OCI-LY1 (cell line): ENCODE measurements around the gene MLPH.
"Not testable (repeated sequence)": the region's sequence is repeated elsewhere in the genome, so short reads cannot be mapped to it uniquely, and the experiment has no call there.

Experiments
- H2AFZ ChIP-seq: fragments of 200-600 bp; sonication (generic), shearing (Covaris generic); 2 replicates; pipeline ENCODE4 v1.6.0; 2014; ENCODE audit warnings: antibody characterized with exemption, mild to moderate bottlenecking, low read length
- H3F3A ChIP-seq: fragments of 200-600 bp; sonication (generic), shearing (Covaris generic); 2 replicates; pipeline ENCODE4 v1.6.0; 2014; ENCODE audit warnings: mild to moderate bottlenecking, antibody characterized with exemption, low read length, moderate library complexity; ENCODE audit not compliant: insufficient read depth
- H3K27ac ChIP-seq: fragments of 200-600 bp; sonication (generic); 2 replicates; pipeline ENCODE4 v1.5.1; 2014; ENCODE audit warnings: low read length, mixed run types, mild to moderate bottlenecking, low read depth; ENCODE audit not compliant: poor library complexity, severe bottlenecking
- H3K27me3 ChIP-seq: fragments of 200-600 bp; sonication (generic); 2 replicates; pipeline ENCODE4 v1.6.0; 2014; ENCODE audit warnings: antibody characterized with exemption, mild to moderate bottlenecking, low read length, moderate library complexity; ENCODE audit not compliant: insufficient read depth
- H3K36me3 ChIP-seq: fragments of 200-600 bp; sonication (generic); 2 replicates; pipeline ENCODE4 v1.6.1; 2014; ENCODE audit warnings: mild to moderate bottlenecking, antibody characterized with exemption, low read length, moderate library complexity, mixed read lengths; ENCODE audit not compliant: insufficient read depth
- H3K4me1 ChIP-seq: fragments of 200-600 bp; sonication (generic); 2 replicates; pipeline ENCODE4 v1.5.1; 2014; ENCODE audit warnings: mild to moderate bottlenecking, low read length, moderate library complexity; ENCODE audit not compliant: insufficient read depth, severe bottlenecking
- H3K4me2 ChIP-seq: fragments of 200-600 bp; sonication (generic), shearing (Covaris generic); 2 replicates; pipeline ENCODE4 v1.6.1; 2014; ENCODE audit warnings: low read length
- H3K4me3 ChIP-seq: fragments of 200-600 bp; sonication (generic); 2 replicates; pipeline ENCODE4 v1.5.1; 2014; ENCODE audit warnings: low read length, low read depth, mild to moderate bottlenecking, mixed read lengths; ENCODE audit not compliant: poor library complexity, severe bottlenecking
- H3K79me2 ChIP-seq: fragments of 200-600 bp; shearing (Covaris generic); 2 replicates; pipeline ENCODE4 v1.6.1; 2016; ENCODE audit warnings: mixed run types, low read length, mixed read lengths; ENCODE audit not compliant: insufficient read depth
- H3K9ac ChIP-seq: fragments of 200-600 bp; sonication (generic), shearing (Covaris generic); 2 replicates; pipeline ENCODE4 v1.6.1; 2014; ENCODE audit warnings: mild to moderate bottlenecking, low read length, mixed read lengths
- H3K9me2 ChIP-seq: fragments of 200-600 bp; sonication (generic), shearing (Covaris generic); 2 replicates; pipeline ENCODE4 v1.6.1; 2014; ENCODE audit warnings: low read depth, mild to moderate bottlenecking, low read length, mixed read lengths
- H3K9me3 ChIP-seq: fragments of 200-600 bp; shearing (Covaris generic); 2 replicates; pipeline ENCODE4 v1.6.1; 2014; ENCODE audit warnings: low read length, mixed read lengths
- H4K20me1 ChIP-seq: fragments of 200-600 bp; sonication (generic), shearing (Covaris generic); 2 replicates; pipeline ENCODE4 v1.6.0; 2016; ENCODE audit warnings: mild to moderate bottlenecking, low read length; ENCODE audit not compliant: insufficient read depth
- CTCF ChIP-seq: fragments of 200-600 bp; sonication (generic), shearing (Covaris generic); IDR thresholded peaks from 2 replicates; pipeline ENCODE4 v1.5.1; 2017; ENCODE audit warnings: mild to moderate bottlenecking, antibody characterized with exemption, low read length, moderate library complexity, mixed read lengths
- EZH2 ChIP-seq: fragments of 200-600 bp; sonication (generic), shearing (Covaris generic); IDR thresholded peaks from 2 replicates; pipeline ENCODE4 v1.8.0; 2017; ENCODE audit warnings: borderline replicate concordance, mixed run types, mild to moderate bottlenecking, antibody characterized with exemption, low read length, moderate library complexity, mixed read lengths

The MLPH gene

DNA sequence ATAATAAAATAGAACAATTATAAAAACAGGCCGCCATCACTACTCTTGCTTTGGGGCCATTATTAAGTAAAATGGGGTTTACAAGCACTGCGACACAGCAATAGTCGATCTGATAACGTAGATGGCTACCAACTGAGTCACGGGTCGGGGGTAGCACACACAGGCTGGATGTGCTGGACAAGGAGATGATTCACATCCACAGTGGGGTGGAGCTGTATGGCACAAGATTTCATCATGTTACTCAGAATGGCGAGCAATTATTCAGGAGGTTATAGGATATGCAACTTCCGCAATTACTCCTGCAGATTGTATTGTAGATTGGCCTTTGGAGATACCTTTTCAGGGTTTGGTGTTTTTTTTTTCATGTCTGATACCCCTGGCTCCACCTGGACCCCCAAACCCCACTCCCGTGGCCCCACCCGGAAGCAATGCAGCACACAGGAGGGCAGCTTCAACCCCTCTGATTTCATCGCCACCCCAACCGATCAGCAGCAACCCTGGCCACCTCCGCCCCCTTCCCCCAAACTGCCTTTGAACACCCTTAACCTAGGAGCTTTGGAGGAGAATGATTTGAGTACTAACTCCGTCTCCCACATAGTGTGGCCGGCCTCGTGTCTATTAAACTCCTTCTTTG is 21.4 kb upstream of the MLPH start:
- TF ChIP-seq CTCF, result no peak
- TF ChIP-seq EZH2, result no peak
- Histone ChIP-seq H3K4me2 (no peak overlapping the region), H4K20me1 (no peaks in the 10 kb centered on the region), H3K4me1 (no peaks in the 10 kb centered on the region), H3K9me2 (no peaks in the 10 kb centered on the region), H3K4me3 (no peak overlapping the region), H3F3A (no peaks in the 10 kb centered on the region), H3K36me3 (no peaks in the 10 kb centered on the region), H3K79me2 (no peaks in the 10 kb centered on the region), H3K9ac (no peak overlapping the region), H2AFZ (no peak overlapping the region), H3K27ac (no peak overlapping the region), H3K9me3 (no peaks in the 10 kb centered on the region), H3K27me3 (peaks cover 3% of the 10 kb centered on the region; the same call in 1 of the 2 replicates)

GRCh38 chr2:237466211-237466610 is 20.8 kb upstream of the MLPH start:
- no peaks in the 10 kb centered on the region for H3K4me1 ChIP-seq
- TF ChIP-seq CTCF (no peak), EZH2 (no peak)

GRCh38 chr2:237467447-237468179 is 19.4 kb upstream of the MLPH start:
- Histone ChIP-seq H3F3A (no peaks in the 10 kb centered on the region), H3K9me3 (no peaks in the 10 kb centered on the region)

More at GRCh38 chr2:237466211-237466610, 20.8 kb upstream of the MLPH start:
- H3K27ac ChIP-seq, result no peak overlapping the region
- no peak overlapping the region for H3K9ac ChIP-seq
- H3K9me2 ChIP-seq, result no peaks in the 10 kb centered on the region
- H3K4me2 ChIP-seq, result no peak overlapping the region
- H3K79me2 ChIP-seq, result no peaks in the 10 kb centered on the region
- H3F3A ChIP-seq, result no peaks in the 10 kb centered on the region
- no peaks in the 10 kb centered on the region for H4K20me1 ChIP-seq
- no peak overlapping the region for H2AFZ ChIP-seq
- peaks cover 3% of the 10 kb centered on the region; the same call in 1 of the 2 replicates for H3K27me3 ChIP-seq
- no peaks in the 10 kb centered on the region for H3K36me3 ChIP-seq
- H3K4me3 ChIP-seq, result no peak overlapping the region
- H3K9me3 ChIP-seq, result no peaks in the 10 kb centered on the region

DNA sequence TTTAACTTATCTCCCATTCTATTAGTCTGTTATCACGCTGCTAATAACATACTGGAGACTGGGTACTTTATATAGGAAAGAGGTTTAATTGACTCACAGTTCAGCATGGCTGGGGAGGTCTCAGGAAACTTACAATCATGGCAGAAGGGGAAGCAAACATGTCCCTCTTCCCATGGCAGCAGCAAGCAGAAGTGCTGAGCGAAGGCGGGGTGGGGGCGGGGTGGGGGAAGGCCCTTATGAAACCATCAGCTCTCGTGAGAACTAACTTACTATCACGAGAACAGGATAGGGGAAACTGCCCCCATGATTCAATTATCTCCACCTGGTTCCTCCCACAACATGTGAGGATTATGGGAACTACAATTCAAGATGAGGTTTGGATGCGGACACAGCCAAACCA is 17.6 kb upstream of the MLPH start:
- H3K36me3 ChIP-seq, H3K27ac ChIP-seq, H3K79me2 ChIP-seq, H3F3A ChIP-seq, H3K9me2 ChIP-seq, H4K20me1 ChIP-seq, H3K27me3 ChIP-seq, H3K4me2 ChIP-seq, H3K4me3 ChIP-seq, H2AFZ ChIP-seq, H3K4me1 ChIP-seq, H3K9ac ChIP-seq, H3K9me3 ChIP-seq: not testable (repeated sequence)

More at GRCh38 chr2:237467447-237468179, 19.4 kb upstream of the MLPH start:
- Histone ChIP-seq H3K27me3 (peaks cover 7% of the 10 kb centered on the region; the same call in 1 of the 2 replicates), H3K27ac (no peak overlapping the region), H3K9me2 (no peaks in the 10 kb centered on the region), H3K79me2 (no peaks in the 10 kb centered on the region), H3K4me3 (no peak overlapping the region), H3K9ac (no peak overlapping the region), H4K20me1 (no peaks in the 10 kb centered on the region), H2AFZ (no peak overlapping the region), H3K4me1 (no peaks in the 10 kb centered on the region), H3K4me2 (no peak overlapping the region), H3K36me3 (no peaks in the 10 kb centered on the region)
- no peak for TF ChIP-seq CTCF
- no peak for TF ChIP-seq EZH2
